ENCODE data around the gene CAPN15. TPM values are rescaled to one million over a fixed set of nuclear protein-coding genes. Genes with fewer than 3 reads are reported as not detected.

The CAPN15 gene
- total and polyA plus RNA-seq, 2 of the 4 experiments (the other 2 are of a cell fraction) = 9.3 to 24.3 TPM

GRCh38 chr16:586047-586644 is 58.6 kb downstream of the CAPN15 start:
- no peak overlapping the region for H2BK20ac ChIP-seq (ENCODE audit: low read depth, low read length)
- H3K23ac ChIP-seq (ENCODE audit: low read depth, low read length) = no peak overlapping the region; the same call in 1 of the 2 replicates
- intact Hi-C loops (cut with micrococcal nuclease) = no loop called here
- no peak overlapping the region for H3K4ac ChIP-seq (ENCODE audit: low read depth, low read length)
- H2BK5ac ChIP-seq (ENCODE audit: low read depth, low read length, poor library complexity, severe bottlenecking) = no peak overlapping the region
- no peaks in the 10 kb centered on the region for H3K9me3 ChIP-seq (ENCODE audit: control insufficient read depth, insufficient read depth, low read length)
- no peak for TF ChIP-seq CHD1 (IDR thresholded peaks at IDR 0.05; ENCODE audit: low read depth, low read length)
- no peak for TF ChIP-seq MAZ (IDR thresholded peaks at IDR 0.05; ENCODE audit: borderline replicate concordance, low read depth, low read length)
- no peak for TF ChIP-seq MXI1 (IDR thresholded peaks at IDR 0.05; ENCODE audit: borderline replicate concordance, low read depth, low read length)
- TF ChIP-seq CTCF (conservative IDR thresholded peaks at IDR 0.05; ENCODE audit: low read depth, low read length) = no peak
- TF ChIP-seq NFE2L2 (IDR thresholded peaks at IDR 0.05; ENCODE audit: low read depth, low read length) = no peak
- TF ChIP-seq FOS (IDR thresholded peaks at IDR 0.05; ENCODE audit: low read depth, low read length) = no peak
- TF ChIP-seq RAD21 (IDR thresholded peaks at IDR 0.05; ENCODE audit: low read length) = no peak
- TF ChIP-seq USF2 (IDR thresholded peaks at IDR 0.05; ENCODE audit: low read depth, low read length) = no peak
- no peak for TF ChIP-seq SMC3 (IDR thresholded peaks at IDR 0.05; ENCODE audit: low read depth, low read length)
- no peak; the same call in 1 of the 2 replicates for TF ChIP-seq POLR2A (IDR thresholded peaks at IDR 0.05; ENCODE audit: low read depth, low read length)
- TF ChIP-seq RFX5 (IDR thresholded peaks at IDR 0.05; ENCODE audit: low read depth, low read length) = no peak
- TF ChIP-seq MAFK (IDR thresholded peaks at IDR 0.05; ENCODE audit: low read depth, low read length) = no peak
- TF ChIP-seq ELK1 (IDR thresholded peaks at IDR 0.05; ENCODE audit: borderline replicate concordance, low read depth, low read length) = no peak
- no peak for TF ChIP-seq CEBPB (IDR thresholded peaks at IDR 0.05; ENCODE audit: low read depth, low read length)
- TF ChIP-seq BHLHE40 (IDR thresholded peaks at IDR 0.05; ENCODE audit: low read depth, low read length) = no peak
- 52% methylated on average over 12 of the region's 16 CpGs; no CpG with 5 or more reads in 1 of the 2 experiments for WGBS, 2 experiments (ENCODE audit: extremely low coverage in 2 of 2, insufficient read length in 1 of 2)
- H2BK15ac ChIP-seq (ENCODE audit: low read depth, low read length) = no peak overlapping the region
- no peak overlapping the region for H3K27ac ChIP-seq (ENCODE audit: insufficient read depth, low read length)
- H2BK120ac ChIP-seq (ENCODE audit: low read depth, low read length) = no peak overlapping the region
- ChIA-PET POLR2A (ENCODE audit: unreplicated experiment) (no interaction called here), CTCF (no interaction called here)
- no peak overlapping the region for H4K91ac ChIP-seq (ENCODE audit: insufficient read depth, low read depth, low read length)
- H2AFZ ChIP-seq (replicated peaks; ENCODE audit: low read length, poor library complexity) = peak overlapping the region; percentile 34
- H4K8ac ChIP-seq (ENCODE audit: low read depth in 2 of 2, low read length in 2 of 2) = no peak overlapping the region
- H3K56ac ChIP-seq (ENCODE audit: extremely low read depth, insufficient read depth, low read length) = no peak overlapping the region
- no peak overlapping the region for H2AK5ac ChIP-seq (ENCODE audit: low read depth, low read length)
- H3K18ac ChIP-seq (ENCODE audit: low read depth, low read length) = no peak overlapping the region
- no peaks in the 10 kb centered on the region for H3K27me3 ChIP-seq (ENCODE audit: control insufficient read depth, insufficient read depth, low read length)
- peaks cover 18 to 38% of the 10 kb centered on the region in 2 experiments; a peak in 3 of 4 replicates for H3K79me1 ChIP-seq (ENCODE audit: low read depth in 1 of 2, low read length in 2 of 2)
- H3K4me2 ChIP-seq (ENCODE audit: low read depth, low read length) = no peak overlapping the region
- peaks cover 15% of the 10 kb centered on the region; the same call in 1 of the 2 replicates for H3K9me1 ChIP-seq (ENCODE audit: insufficient read depth, low read length)
- dilution Hi-C loops (cut with HindIII; ENCODE audit: low sequenced_read_pairs, unreplicated experiment) = no loop called here
- DNase-seq = peak; percentile 24
- H3K36me3 ChIP-seq (ENCODE audit: control insufficient read depth, insufficient read depth, low read length) = peaks cover 4% of the 10 kb centered on the region; the same call in 1 of the 2 replicates
- peaks cover 14% of the 10 kb centered on the region for H4K20me1 ChIP-seq (ENCODE audit: insufficient read depth, low read length)
- H2AK9ac ChIP-seq (replicated peaks; ENCODE audit: low read depth, low read length, poor library complexity) = peak overlapping the region; percentile 67
- H3K14ac ChIP-seq (replicated peaks; ENCODE audit: low read depth, low read length) = no peak overlapping the region
- H3K4me1 ChIP-seq (ENCODE audit: control insufficient read depth, insufficient read depth, low read length) = peaks cover 16% of the 10 kb centered on the region
- no peak overlapping the region for H3K4me3 ChIP-seq (ENCODE audit: insufficient read depth, low read depth, low read length)
- no TSS peak for BruUV-seq (replicated peaks)
- ATAC-seq (ENCODE audit: low read depth) = no peak
- H3K9ac ChIP-seq (ENCODE audit: low read depth, low read length) = no peak overlapping the region
- in situ Hi-C loops (cut with MboI; ENCODE audit: low sequenced_read_pairs) = no loop called here
- H4K5ac ChIP-seq (ENCODE audit: low read depth, low read length) = no peak overlapping the region

Data from IMR-90 (cell line).